Left ventricle myocardium inferior (tissue), 1 donor: ENCODE results near the gene RGS14. TPM values are rescaled to one million over a fixed set of nuclear protein-coding genes. Genes with fewer than 3 reads are reported as not detected.

Source experiments
- DNase-seq: peaks from one replicate; pipeline ENCODE4 v3.0.0-alpha.2; 2020
- H3K27ac ChIP-seq: fragments of 200-600 bp; replicated peaks from 2 replicates; pipeline ENCODE4 v1.8.0; 2021
- H3K27me3 ChIP-seq: fragments of 200-600 bp; 2 replicates; pipeline ENCODE4 v1.8.0; 2021; ENCODE audit warnings: low read depth
- H3K36me3 ChIP-seq: fragments of 200-600 bp; 2 replicates; pipeline ENCODE4 v1.8.0; 2021
- H3K4me1 ChIP-seq: fragments of 200-600 bp; 2 replicates; pipeline ENCODE4 v1.8.0; 2021
- H3K4me3 ChIP-seq: fragments of 200-600 bp; 2 replicates; pipeline ENCODE4 v1.8.0; 2021; ENCODE audit warnings: mild to moderate bottlenecking, moderate library complexity
- H3K9me3 ChIP-seq: fragments of 200-600 bp; replicated peaks from 2 replicates; pipeline ENCODE4 v1.8.0; 2021
- intact Hi-C: fragments of 100-400 bp; cut with micrococcal nuclease; formaldehyde crosslinking; loops from one replicate; pipeline ENCODE4 v1.11.0; 2022
- total RNA-seq: library from RNA; stranded (reverse); fragmentation: NEBNext Ultra II Directional; extraction: Animal tissue kit (Norgen Biotek cat#: 25700); gene quantifications from one replicate; pipeline ENCODE4 v1.2.1, GENCODE V29; 2021
- TF ChIP-seq, protein P1 (sequence below): fragments of 200-600 bp; IDR thresholded peaks from 2 replicates; pipeline ENCODE4 v1.8.0; 2021; ENCODE audit warnings: antibody characterized with exemption, mild to moderate bottlenecking, borderline replicate concordance
- donor health status: DM: no; HTN: yes; CAD: no; lungs with severe emphysema.

Gene RGS14
- total RNA-seq, 1 donor from 2014 or later, result 4.6 TPM

DNA sequence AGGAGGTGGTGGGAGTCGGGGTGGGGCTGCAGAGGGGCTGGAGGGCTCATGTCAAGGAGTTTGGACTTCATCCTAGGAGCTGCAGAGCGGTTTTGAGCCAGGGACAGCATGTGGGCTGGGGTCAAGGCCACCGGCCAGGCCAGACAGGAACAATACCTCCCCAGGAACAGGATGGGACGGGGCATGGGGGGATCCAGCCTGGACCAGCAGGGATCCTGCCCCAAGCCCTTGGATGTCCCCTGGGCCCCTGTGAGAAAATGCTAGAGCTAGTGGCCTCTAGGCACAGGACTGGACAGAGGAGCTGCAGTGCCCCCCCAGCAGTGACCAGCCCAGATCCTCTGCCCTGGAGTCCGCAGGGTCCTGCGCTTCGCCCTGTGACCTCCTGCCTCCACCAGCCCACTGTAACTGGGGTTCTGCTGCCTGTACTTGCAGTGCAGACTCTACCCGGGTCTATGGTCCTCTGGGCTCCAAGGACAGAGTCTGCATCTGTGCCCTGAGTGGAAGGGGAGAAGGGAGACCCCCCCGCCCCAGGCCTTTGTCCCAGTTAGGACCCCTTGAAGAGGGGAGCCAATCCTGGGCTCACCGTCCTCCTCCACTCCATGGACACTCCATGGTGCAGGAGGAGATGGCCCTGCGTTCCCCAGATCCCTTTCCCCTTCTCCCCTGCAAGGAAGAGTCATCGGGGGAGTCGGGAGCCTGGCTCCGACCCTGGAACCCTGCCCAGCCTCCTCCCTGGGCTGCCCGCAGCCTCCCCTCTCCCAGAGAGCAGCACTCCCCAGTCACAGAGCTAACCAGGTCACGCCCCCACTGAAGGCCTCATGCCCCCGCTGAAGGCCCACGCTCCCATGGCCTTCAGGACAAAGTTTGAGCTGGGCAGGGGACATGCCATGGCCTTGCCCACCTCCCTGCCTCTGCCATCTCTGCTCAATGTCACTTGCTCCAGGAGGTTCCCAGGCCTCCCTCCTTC, 43.1 kb upstream of the RGS14 start:
- Histone ChIP-seq H3K36me3 (no peaks in the 10 kb centered on the region), H3K27me3 (no peaks in the 10 kb centered on the region), H3K27ac (no peak overlapping the region), H3K9me3 (no peaks in the 10 kb centered on the region), H3K4me1 (peaks cover 32% of the 10 kb centered on the region), H3K4me3 (no peak overlapping the region)
- TF ChIP-seq, protein P1, sequence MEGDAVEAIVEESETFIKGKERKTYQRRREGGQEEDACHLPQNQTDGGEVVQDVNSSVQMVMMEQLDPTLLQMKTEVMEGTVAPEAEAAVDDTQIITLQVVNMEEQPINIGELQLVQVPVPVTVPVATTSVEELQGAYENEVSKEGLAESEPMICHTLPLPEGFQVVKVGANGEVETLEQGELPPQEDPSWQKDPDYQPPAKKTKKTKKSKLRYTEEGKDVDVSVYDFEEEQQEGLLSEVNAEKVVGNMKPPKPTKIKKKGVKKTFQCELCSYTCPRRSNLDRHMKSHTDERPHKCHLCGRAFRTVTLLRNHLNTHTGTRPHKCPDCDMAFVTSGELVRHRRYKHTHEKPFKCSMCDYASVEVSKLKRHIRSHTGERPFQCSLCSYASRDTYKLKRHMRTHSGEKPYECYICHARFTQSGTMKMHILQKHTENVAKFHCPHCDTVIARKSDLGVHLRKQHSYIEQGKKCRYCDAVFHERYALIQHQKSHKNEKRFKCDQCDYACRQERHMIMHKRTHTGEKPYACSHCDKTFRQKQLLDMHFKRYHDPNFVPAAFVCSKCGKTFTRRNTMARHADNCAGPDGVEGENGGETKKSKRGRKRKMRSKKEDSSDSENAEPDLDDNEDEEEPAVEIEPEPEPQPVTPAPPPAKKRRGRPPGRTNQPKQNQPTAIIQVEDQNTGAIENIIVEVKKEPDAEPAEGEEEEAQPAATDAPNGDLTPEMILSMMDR, result no peak
- intact Hi-C loops, result loop anchor here (10.0 kb wide), 1 partner anchor 140 kb away; no protein-coding TSS in a partner anchor
- no peak for DNase-seq

DNA sequence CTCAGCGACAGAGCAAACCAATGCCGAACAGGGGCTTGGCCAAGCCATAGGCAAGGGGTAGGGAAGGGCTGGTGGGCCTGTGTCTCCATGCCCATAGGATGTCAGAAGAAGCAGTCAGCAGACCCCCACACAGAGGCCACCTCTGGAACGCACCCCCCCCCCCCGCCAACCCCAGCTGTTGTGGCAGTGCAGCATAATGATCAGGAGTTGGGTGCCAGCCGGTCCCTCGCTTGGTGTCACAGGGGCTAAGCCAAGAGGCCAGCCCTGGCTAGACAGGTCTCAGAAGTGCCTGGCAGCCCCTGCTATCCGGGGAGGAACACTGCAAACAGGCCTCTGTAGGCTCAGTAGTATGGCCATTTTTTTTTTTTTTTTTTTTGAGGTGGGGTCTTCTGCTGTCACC, 42.3 kb upstream of the RGS14 start:
- H3K27me3 ChIP-seq, result no peaks in the 10 kb centered on the region
- no peak overlapping the region for H3K4me3 ChIP-seq
- DNase-seq, result no peak
- no peak overlapping the region for H3K27ac ChIP-seq
- intact Hi-C loops, result loop anchor here (10.0 kb wide), 1 partner anchor 139 kb away; no protein-coding TSS in a partner anchor
- TF ChIP-seq, protein P1, result no peak
- no peaks in the 10 kb centered on the region for H3K9me3 ChIP-seq
- peaks cover 24% of the 10 kb centered on the region for H3K4me1 ChIP-seq
- H3K36me3 ChIP-seq, result no peaks in the 10 kb centered on the region

DNA sequence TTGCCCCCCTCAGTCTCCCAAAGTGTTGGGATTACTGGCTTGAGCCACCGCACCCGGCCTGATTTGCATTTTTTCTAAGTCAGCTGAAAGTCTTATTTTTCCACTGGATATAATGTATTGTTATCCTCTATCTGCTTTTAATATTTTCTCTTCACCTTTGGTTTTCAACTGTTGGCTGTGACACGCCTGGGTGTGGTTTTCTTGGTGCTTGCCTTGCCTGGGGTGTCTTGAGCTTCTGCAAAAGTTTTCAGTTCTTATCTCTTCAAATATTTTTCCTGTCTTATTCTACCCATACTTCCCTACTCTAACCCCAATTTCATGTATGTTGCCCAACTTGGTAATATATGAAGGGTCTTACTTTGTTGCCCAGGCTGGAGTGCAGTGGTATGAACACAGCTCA, 41.7 kb upstream of the RGS14 start:
- H3K4me3 ChIP-seq, result no peak overlapping the region
- H3K36me3 ChIP-seq, result peaks cover 3% of the 10 kb centered on the region
- peaks cover 18% of the 10 kb centered on the region for H3K4me1 ChIP-seq
- intact Hi-C loops, result loop anchor here (10.0 kb wide), 1 partner anchor 139 kb away; no protein-coding TSS in a partner anchor
- no peaks in the 10 kb centered on the region for H3K27me3 ChIP-seq
- no peak overlapping the region for H3K27ac ChIP-seq
- TF ChIP-seq, protein P1, result no peak
- H3K9me3 ChIP-seq, result no peaks in the 10 kb centered on the region
- no peak for DNase-seq

DNA sequence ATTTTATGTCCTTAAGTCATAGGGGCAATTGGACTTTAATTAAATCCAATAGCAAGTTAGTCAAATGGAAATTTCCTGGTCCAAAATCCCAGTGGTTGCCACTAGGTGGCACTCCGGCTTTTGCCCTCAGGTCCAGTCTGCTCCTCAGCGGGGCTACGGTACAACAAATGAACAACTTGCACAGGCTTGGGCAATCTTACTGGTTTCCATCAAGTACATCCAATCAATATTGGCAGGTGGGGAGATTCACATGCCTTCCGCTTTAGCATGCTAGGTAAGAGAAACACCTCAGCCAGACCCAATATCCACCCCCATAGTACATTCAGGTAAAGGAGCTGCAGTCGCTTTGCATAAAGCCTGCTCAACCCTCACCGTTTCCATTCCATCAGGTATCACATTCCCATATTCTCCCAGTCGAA, 39.8 kb upstream of the RGS14 start:
- no peak overlapping the region for H3K4me3 ChIP-seq
- H3K4me1 ChIP-seq, result no peaks in the 10 kb centered on the region
- intact Hi-C loops, result loop anchor here (10.0 kb wide), 1 partner anchor 137 kb away; no protein-coding TSS in a partner anchor
- peak; percentile 65 for DNase-seq
- TF ChIP-seq, protein P1, result peak; percentile 86
- H3K27me3 ChIP-seq, result no peaks in the 10 kb centered on the region
- H3K27ac ChIP-seq, result no peak overlapping the region
- no peaks in the 10 kb centered on the region for H3K9me3 ChIP-seq
- peaks cover 4% of the 10 kb centered on the region for H3K36me3 ChIP-seq

DNA sequence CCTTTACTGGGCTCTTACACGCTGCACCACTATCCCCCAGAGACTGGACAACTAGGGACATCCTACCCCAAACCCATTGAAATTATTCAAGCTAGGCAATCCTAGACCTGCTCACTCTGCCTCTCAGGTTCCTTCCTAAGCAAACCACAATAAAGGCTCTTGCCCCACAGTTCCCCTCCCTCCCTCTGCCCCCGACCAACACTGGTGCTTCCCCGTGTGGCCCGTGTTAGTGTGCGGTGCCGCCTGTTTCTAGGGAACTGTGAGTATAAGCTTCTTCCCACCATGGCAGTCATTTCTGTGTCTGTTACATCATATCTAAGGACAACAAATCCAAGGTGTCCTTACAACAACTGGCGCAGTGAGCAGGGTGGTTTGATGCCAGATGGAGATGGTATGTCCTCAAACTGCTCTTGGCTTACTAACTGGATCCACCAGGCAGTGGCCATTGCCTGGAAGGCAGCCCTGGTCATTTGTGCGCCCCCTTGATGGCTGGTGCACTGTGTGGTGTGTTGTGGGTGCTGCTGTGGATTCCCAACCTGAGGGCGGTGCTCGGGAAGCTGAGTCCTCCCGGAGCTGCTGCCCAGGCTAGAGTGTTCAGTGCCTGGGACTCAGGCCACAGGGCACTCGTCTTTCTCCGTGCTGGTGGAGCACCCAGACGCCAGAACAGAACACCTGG, 37.7 kb upstream of the RGS14 start:
- Histone ChIP-seq H3K36me3 (peaks cover 4% of the 10 kb centered on the region), H3K27me3 (no peaks in the 10 kb centered on the region), H3K4me1 (no peaks in the 10 kb centered on the region), H3K4me3 (no peak overlapping the region), H3K27ac (no peak overlapping the region), H3K9me3 (no peaks in the 10 kb centered on the region)
- TF ChIP-seq, protein P1, result no peak
- intact Hi-C loops, result loop anchor here (10.0 kb wide), 1 partner anchor 135 kb away; no protein-coding TSS in a partner anchor
- no peak for DNase-seq
